Heart right ventricle (tissue), 16 donors: ENCODE results near the gene KCNC2. TPM values are rescaled to one million over a fixed set of nuclear protein-coding genes. Genes with fewer than 3 reads are reported as not detected.

Experiments used
- ATAC-seq, 8 donors: fragments of 200-7000 bp; cut with Tn5 transposase; one replicate each; pipeline ENCODE4 v1.9.1; 2020; ENCODE audit warnings: mild to moderate bottlenecking in 8 of 8, moderate library complexity in 8 of 8, moderate number of reproducible peaks in 1 of 8
- DNase-seq, 2 donors: peaks; one replicate each; pipeline ENCODE4 v3.0.0-alpha.2; 2020
- H3K27ac ChIP-seq, 10 donors: fragments of 200-600 bp; sonication (generic) in 2 of 10; one replicate each; pipeline versions ENCODE4 v1.5.0 to v1.8.0; 2020 to 2022; ENCODE audit warnings: mild to moderate bottlenecking in 3 of 10
- H3K27me3 ChIP-seq, 7 donors: fragments of 200-600 bp; one replicate each; pipeline ENCODE4 v1.8.0; 2021 to 2022; ENCODE audit warnings: mild to moderate bottlenecking in 2 of 7
- H3K36me3 ChIP-seq, 9 donors: fragments of 200-600 bp; sonication (generic) in 1 of 9; one replicate each; pipeline versions ENCODE4 v1.5.0 to v1.8.0; 2020 to 2022; ENCODE audit warnings: mild to moderate bottlenecking in 2 of 9
- H3K4me1 ChIP-seq, 9 donors: fragments of 200-600 bp; sonication (generic) in 1 of 9; one replicate each; pipeline versions ENCODE4 v1.5.0 to v1.8.0; 2020 to 2022; ENCODE audit warnings: mild to moderate bottlenecking in 4 of 9
- H3K4me3 ChIP-seq, 10 donors: fragments of 200-600 bp; sonication (generic) in 2 of 10; one replicate each; pipeline versions ENCODE4 v1.5.0 to v1.8.0; 2020 to 2022; ENCODE audit warnings: mild to moderate bottlenecking in 7 of 10, moderate library complexity in 2 of 10
- H3K9me3 ChIP-seq, 11 donors: fragments of 200-600 bp in 10 of 11; sonication (generic) in 2 of 11; one replicate each; pipeline versions ENCODE4 v1.5.0 to v1.8.0; 2013 to 2022; ENCODE audit warnings: mild to moderate bottlenecking in 2 of 11, control low read depth in 1 of 11, moderate library complexity in 1 of 11
- CTCF ChIP-seq, 9 donors: fragments of 200-600 bp; sonication (generic) in 2 of 9; IDR thresholded peaks; one replicate each; pipeline versions ENCODE4 v1.5.0 to v1.8.0; 2021 to 2022; ENCODE audit warnings: antibody characterized with exemption in 9 of 9, mild to moderate bottlenecking in 5 of 9, moderate library complexity in 1 of 9
- WGBS, 2 donors: extraction: QIAGEN DNeasy Blood & Tissue Kit; methylation state at CpG; one replicate each; pipeline ENCODE4 v1.1.7; 2013; ENCODE audit warnings: inconsistent platforms in 1 of 2; 5-methylcytosine and 5-hydroxymethylcytosine counted together
- intact Hi-C, 10 donors: fragments of 100-400 bp; cut with DNase I; formaldehyde crosslinking; loops; one replicate each; pipeline versions ENCODE4 v1.11.1 to v1.14.2; 2022
- polyA plus RNA-seq, 2 donors: library from polyadenylated mRNA; stranded (reverse); fragments of 200-250 nt; gene quantifications; one replicate each; pipeline ENCODE4 v1.2.3, GENCODE V29; 2013
- total RNA-seq, 10 donors: library from RNA; stranded (reverse); fragmentation: NEBNext Ultra II Directional in 3 of 10; extraction: Animal tissue kit (Norgen Biotek cat#: 25700) in 3 of 10; gene quantifications; one replicate each; pipeline versions ENCODE4 v1.2.1 to v1.2.4, GENCODE V29; 2021 to 2023
- donor health status: Arrhythmogenic right ventricular cardiomyopathy.
- donor health status: ischemic (EF 13 %, LVEDD 7.1; RV severe dilation, severe dysfunction).
- donor health status: healthy with polysubstance abuse.
- donor health status: DM: no; HTN: yes; CAD: no.
- donor health status: DM: no; HTN: no; CAD: no.
- donor health status: ischemic (EF 25% LVEDD 6.9; RV normal size, moderate dysfunction).
- donor health status: ischemic (EF 25% LVEDD 5.7; RV mildly dilated, moderate dysfunction).
- donor health status: healthy.
- donor health status: DM: yes; HTN: yes; CAD: no.
- donor health status: Ischemic cardiomyopathy.
- donor health status: ischemic (EF 35%, LVEDD 5.7; RV mildly dilated, moderate dysfunction).
- donor health status: nonischemic (EF 11% LVEDD 7.7; RV severe dilation, severe dysfunction).
- donor health status: DM: yes; HTN: yes; CAD: no.
- donor health status: PGD.
- donor health status: ischemic (EF 29% LVEDD 5.4; RV normal size, mild dysfunction).
- donor health status: nonischemic (EF 23%, LVEDD 6.1; RV moderate dilation, normal function).

KCNC2 gene
- total and polyA plus RNA-seq, 12 donors = not detected

DNA sequence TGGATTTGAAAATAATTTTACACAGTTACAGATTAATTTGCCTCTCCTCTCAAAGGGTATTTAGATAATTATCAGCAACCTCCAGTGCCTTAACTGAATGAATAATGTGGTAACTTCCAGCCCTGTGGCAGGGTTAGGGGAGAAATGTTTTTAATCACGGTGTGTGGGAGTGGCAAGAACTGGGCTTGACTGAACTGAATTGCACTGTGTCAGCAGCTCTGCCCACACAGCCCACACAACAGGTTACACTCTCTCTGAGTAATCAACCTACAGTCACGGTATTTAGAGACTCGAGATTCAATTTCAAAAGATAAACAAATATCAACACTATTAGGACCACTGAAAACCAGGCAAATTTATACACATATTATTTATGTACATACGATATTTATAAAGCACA, 198.5 kb downstream of the KCNC2 start:
- H3K36me3 ChIP-seq = no peaks in the 10 kb centered on the region
- DNase-seq = no peak
- no peaks in the 10 kb centered on the region for H3K27me3 ChIP-seq
- 56 to 62% methylated on average over 4 of the region's 4 CpGs for WGBS, 2 donors
- intact Hi-C loops = no loop called here
- H3K4me3 ChIP-seq = no peak overlapping the region
- no peak for ATAC-seq
- no peaks in the 10 kb centered on the region for H3K4me1 ChIP-seq
- peaks cover 0 to 6% (median 0%) of the 10 kb centered on the region in 11 donors for H3K9me3 ChIP-seq
- TF ChIP-seq CTCF (IDR thresholded peaks at IDR 0.05) = no peak
- H3K27ac ChIP-seq = no peak overlapping the region

DNA sequence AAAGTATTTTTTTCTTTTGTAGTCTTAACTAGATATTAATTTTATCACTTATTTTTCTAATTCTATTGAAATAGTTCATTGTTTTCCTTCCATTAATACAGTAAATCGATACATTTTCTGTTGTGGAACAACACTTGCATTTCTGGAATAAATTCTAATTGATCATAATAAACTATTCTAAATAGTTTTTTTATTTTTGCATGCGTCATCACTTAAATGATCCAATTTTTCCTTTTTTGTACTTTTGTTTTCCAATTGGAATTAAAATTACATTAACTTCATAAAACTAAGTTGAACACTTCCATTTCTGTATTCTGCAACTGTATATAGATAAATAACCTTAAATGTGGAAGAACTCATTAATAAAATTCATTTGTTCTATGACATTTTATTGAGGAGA, 202.5 kb downstream of the KCNC2 start:
- intact Hi-C loops = no loop called here
- ATAC-seq = no peak
- 65 to 71% methylated on average over 2 of the region's 2 CpGs for WGBS, 2 donors

GRCh38 chr12:75000120-75000519, 209.5 kb downstream of the KCNC2 start:
- no peak overlapping the region for H3K27ac ChIP-seq
- H3K4me1 ChIP-seq = no peaks in the 10 kb centered on the region
- no peak overlapping the region for H3K4me3 ChIP-seq
- DNase-seq (no peak), ATAC-seq (no peak)
- H3K27me3 ChIP-seq = no peaks in the 10 kb centered on the region
- TF ChIP-seq CTCF (IDR thresholded peaks at IDR 0.05) = no peak
- no peaks in the 10 kb centered on the region for H3K36me3 ChIP-seq
- intact Hi-C loops = no loop called here
- peaks cover 0 to 11% (median 0%) of the 10 kb centered on the region in 11 donors for H3K9me3 ChIP-seq
- WGBS, 2 donors = 30 to 35% methylated on average over 2 of the region's 2 CpGs

More for the DNA sequence above, 202.5 kb downstream of the KCNC2 start:
- H3K36me3 ChIP-seq = no peaks in the 10 kb centered on the region
- no peak for DNase-seq
- no peaks in the 10 kb centered on the region for H3K27me3 ChIP-seq
- H3K4me3 ChIP-seq = no peak overlapping the region
- H3K9me3 ChIP-seq = peaks cover 0 to 11% (median 0%) of the 10 kb centered on the region in 11 donors
- no peaks in the 10 kb centered on the region for H3K4me1 ChIP-seq
- no peak overlapping the region for H3K27ac ChIP-seq
- TF ChIP-seq CTCF (IDR thresholded peaks at IDR 0.05) = no peak

- H3K27ac ChIP-seq = no peak overlapping the region
- H3K4me3 ChIP-seq = no peak overlapping the region
- ATAC-seq (no peak), DNase-seq (no peak)
- WGBS, 2 donors = 62 to 66% methylated on average over 3 of the region's 3 CpGs
- no peaks in the 10 kb centered on the region for H3K4me1 ChIP-seq
- intact Hi-C loops = no loop called here
- H3K36me3 ChIP-seq = no peaks in the 10 kb centered on the region
- peaks cover 0 to 5% (median 0%) of the 10 kb centered on the region in 11 donors for H3K9me3 ChIP-seq
- no peaks in the 10 kb centered on the region for H3K27me3 ChIP-seq
- TF ChIP-seq CTCF (IDR thresholded peaks at IDR 0.05) = no peak
These were observed 210.2 kb downstream of the KCNC2 start for GRCh38 chr12:74999474-74999873.

Other genes with a start within 250 kb of the KCNC2 start
- gene CAPS2, start 120.5 kb upstream of the KCNC2 start, total RNA-seq = 10 to 100 TPM; 10.3 to 16.0 (median 13.0) TPM
- gene CAPS2, start 120.5 kb upstream of the KCNC2 start, polyA plus RNA-seq = 10 to 100 TPM in 1 of 2 donors, 1 to 10 TPM in 1; 1.4 to 11.0 TPM
- not detected for gene GLIPR1L1, start 124.8 kb upstream of the KCNC2 start, total RNA-seq
- gene GLIPR1L1, start 124.8 kb upstream of the KCNC2 start, polyA plus RNA-seq = not detected
- gene GLIPR1L2, start 181.2 kb upstream of the KCNC2 start, total RNA-seq = 1 to 10 TPM in 7 of 10 donors, under 1 TPM in 3; 0.66 to 2.9 (median 1.5) TPM
- under 1 TPM; 0.80 to 0.88 TPM for gene GLIPR1L2, start 181.2 kb upstream of the KCNC2 start, polyA plus RNA-seq